Activated CD4-positive, alpha-beta memory T cell treated with anti-CD3 and anti-CD28 coated beads for 36 hours (primary cell): Measurements from ENCODE around the gene COLQ. TPM values are rescaled to one million over a fixed set of nuclear protein-coding genes. Genes with fewer than 3 reads are reported as not detected.
"Not testable (repeated sequence)": the region's sequence is repeated elsewhere in the genome, so short reads cannot be mapped to it uniquely, and the experiment has no call there.

Source experiments
- CTCF ChIA-PET: fragments of 350-600 bp; sonication (Branson Sonifier 250); formaldehyde crosslinking; loops from one replicate; lab custom pipeline; 2021; ENCODE audit warnings: antibody characterized with exemption, inconsistent platforms; lab: Charles Lee
- POLR2A ChIA-PET: fragments of 350-600 bp; sonication (Branson Sonifier 250); formaldehyde crosslinking; loops from one replicate; lab custom pipeline; 2021; ENCODE audit warnings: antibody characterized with exemption; lab: Charles Lee
- DNase-seq: peaks from one replicate; pipeline ENCODE4 v3.0.0-alpha.2; 2020
- H3K27ac Mint-ChIP-seq: one replicate; pipeline ENCODE4 v1.8.0; 2021; ENCODE audit warnings: mixed read lengths
- H3K27me3 Mint-ChIP-seq: one replicate; pipeline ENCODE4 v1.8.0; 2021; ENCODE audit warnings: mixed read lengths
- H3K36me3 Mint-ChIP-seq: one replicate; pipeline ENCODE4 v1.8.0; 2021; ENCODE audit warnings: mixed read lengths
- H3K4me1 Mint-ChIP-seq: one replicate; pipeline ENCODE4 v1.8.0; 2021; ENCODE audit warnings: low read depth, mixed read lengths
- H3K4me3 Mint-ChIP-seq: one replicate; pipeline ENCODE4 v1.8.0; 2021; ENCODE audit warnings: mild to moderate bottlenecking, mixed read lengths
- H3K9me3 Mint-ChIP-seq: one replicate; pipeline ENCODE4 v1.8.0; 2021; ENCODE audit warnings: mixed read lengths
- intact Hi-C: fragments of 100-400 bp; cut with micrococcal nuclease; formaldehyde crosslinking; loops from one replicate; pipeline ENCODE4 v1.15.1; 2023
- total RNA-seq, 2 experiments: library from RNA; stranded (reverse); gene quantifications; one replicate each; pipeline ENCODE4 v1.2.3, GENCODE V29; 2021

COLQ gene
- total RNA-seq, 2 experiments from 2014 or later: 1.4 to 1.5 TPM

- Mint-ChIP-seq H3K36me3 (no peaks in the 10 kb centered on the region), H3K27ac (no peak overlapping the region), H3K27me3 (no peaks in the 10 kb centered on the region), H3K4me1 (no peaks in the 10 kb centered on the region), H3K9me3 (no peaks in the 10 kb centered on the region), H3K4me3 (no peak overlapping the region)
- DNase-seq: no peak
- POLR2A ChIA-PET: no interaction called here
- CTCF ChIA-PET: no interaction called here
- intact Hi-C loops: no loop called here
Measured at GRCh38 chr3:15486020-15486419, 35.5 kb downstream of the COLQ start.

DNA sequence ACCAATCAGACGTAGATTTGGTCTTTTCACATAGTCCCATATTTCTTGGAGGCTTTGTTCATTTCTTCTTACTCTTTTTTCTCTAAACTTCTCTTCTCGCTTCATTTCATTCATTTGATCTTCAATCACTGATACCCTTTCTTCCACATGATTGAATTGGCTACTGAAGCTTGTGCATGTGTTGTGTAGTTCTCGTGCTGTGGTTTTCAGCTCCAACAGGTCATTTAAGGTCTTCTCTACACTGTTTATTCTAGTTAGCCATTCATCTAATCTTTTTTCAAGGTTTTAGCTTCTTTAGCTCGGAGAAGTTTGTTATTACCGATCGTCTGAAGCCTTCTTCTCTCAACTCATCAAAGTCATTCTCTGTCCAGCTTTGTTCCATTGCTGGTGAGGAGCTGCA, 37.0 kb downstream of the COLQ start:
- H3K27me3 Mint-ChIP-seq, POLR2A ChIA-PET, DNase-seq, H3K36me3 Mint-ChIP-seq, intact Hi-C loops, H3K4me1 Mint-ChIP-seq, H3K27ac Mint-ChIP-seq, CTCF ChIA-PET, H3K4me3 Mint-ChIP-seq, H3K9me3 Mint-ChIP-seq: not testable (repeated sequence)

DNA sequence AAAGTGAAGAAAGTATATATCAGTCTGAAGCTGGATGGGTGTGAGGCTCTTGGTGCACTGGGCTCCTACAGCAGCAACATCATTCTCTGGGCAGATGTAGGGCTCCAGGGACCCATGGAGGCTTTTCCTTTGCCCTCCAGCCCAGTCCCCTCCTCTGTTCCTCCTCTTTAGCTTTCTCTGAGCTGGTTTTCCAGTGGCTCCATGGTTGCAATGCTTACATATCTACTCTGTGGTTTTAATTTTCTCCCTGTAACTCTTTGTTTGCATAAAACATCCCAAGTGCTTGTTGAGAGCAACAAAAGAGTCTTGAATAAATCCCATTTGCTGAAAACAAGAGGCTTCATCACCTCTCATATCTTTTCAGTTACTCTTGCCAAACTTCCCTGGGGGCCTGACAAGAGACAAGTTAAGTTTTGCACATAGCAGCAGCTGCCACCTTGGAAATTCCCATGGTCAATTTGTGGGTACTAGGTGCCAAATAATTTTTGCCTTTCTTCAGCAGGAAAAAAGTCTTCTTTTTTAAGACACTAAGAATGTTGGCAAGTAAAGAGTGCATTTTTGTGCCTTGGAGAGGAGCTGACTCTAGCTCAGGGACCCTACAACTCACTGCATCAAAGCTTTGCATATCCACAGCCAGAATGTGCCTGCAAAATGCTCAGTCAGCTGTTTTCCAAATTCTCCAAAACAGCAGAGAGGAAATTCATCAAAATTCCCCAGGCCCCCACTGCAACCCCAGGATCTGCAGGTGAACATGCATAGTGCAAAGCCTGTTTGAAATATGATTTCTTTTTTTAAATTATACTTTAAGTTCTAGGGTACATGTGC, 41.9 kb downstream of the COLQ start:
- H3K27ac Mint-ChIP-seq: no peak overlapping the region
- ChIA-PET CTCF (no interaction called here), POLR2A (no interaction called here)
- intact Hi-C loops: no loop called here
- H3K4me1 Mint-ChIP-seq: no peaks in the 10 kb centered on the region
- H3K4me3 Mint-ChIP-seq: no peak overlapping the region
- DNase-seq: no peak
- no peaks in the 10 kb centered on the region for H3K9me3 Mint-ChIP-seq
- no peaks in the 10 kb centered on the region for H3K27me3 Mint-ChIP-seq
- no peaks in the 10 kb centered on the region for H3K36me3 Mint-ChIP-seq

DNA sequence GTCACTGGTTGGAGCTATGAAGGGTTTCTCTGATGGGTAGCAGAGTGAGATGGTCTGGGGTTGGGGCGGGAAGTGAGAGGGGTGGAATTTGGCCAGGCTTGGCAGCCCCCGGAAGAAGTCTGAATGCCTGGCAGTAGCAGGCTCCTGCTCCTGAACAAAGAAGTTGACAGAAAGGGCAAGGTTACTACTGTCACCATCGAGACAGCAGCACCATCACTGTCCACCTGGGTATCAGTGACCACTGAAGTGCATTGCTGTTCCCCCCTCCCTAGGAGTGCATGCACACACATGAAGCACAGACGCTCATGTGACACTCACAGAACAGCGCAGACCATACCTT, 42.9 kb downstream of the COLQ start:
- intact Hi-C loops: no loop called here
- POLR2A ChIA-PET: no interaction called here
- DNase-seq: no peak

GRCh38 chr3:15477951-15478639, 43.4 kb downstream of the COLQ start:
- Mint-ChIP-seq H3K36me3 (no peaks in the 10 kb centered on the region), H3K4me3 (no peak overlapping the region), H3K27ac (no peak overlapping the region), H3K9me3 (no peaks in the 10 kb centered on the region), H3K27me3 (no peaks in the 10 kb centered on the region), H3K4me1 (no peaks in the 10 kb centered on the region)
- ChIA-PET CTCF (interaction anchor here (0.7 kb wide), 2 partner anchors 78 to 359 kb away, joined by 3 read pairs; no protein-coding TSS in a partner anchor), POLR2A (no interaction called here)
- no peak for DNase-seq
- intact Hi-C loops: no loop called here

More for the DNA sequence above, 42.9 kb downstream of the COLQ start:
- H3K27me3 Mint-ChIP-seq: no peaks in the 10 kb centered on the region
- CTCF ChIA-PET: interaction anchor here (0.7 kb wide), 2 partner anchors 78 to 360 kb away, joined by 3 read pairs; no protein-coding TSS in a partner anchor
- no peak overlapping the region for H3K27ac Mint-ChIP-seq
- H3K9me3 Mint-ChIP-seq: no peaks in the 10 kb centered on the region
- no peaks in the 10 kb centered on the region for H3K4me1 Mint-ChIP-seq
- H3K36me3 Mint-ChIP-seq: no peaks in the 10 kb centered on the region
- no peak overlapping the region for H3K4me3 Mint-ChIP-seq

DNA sequence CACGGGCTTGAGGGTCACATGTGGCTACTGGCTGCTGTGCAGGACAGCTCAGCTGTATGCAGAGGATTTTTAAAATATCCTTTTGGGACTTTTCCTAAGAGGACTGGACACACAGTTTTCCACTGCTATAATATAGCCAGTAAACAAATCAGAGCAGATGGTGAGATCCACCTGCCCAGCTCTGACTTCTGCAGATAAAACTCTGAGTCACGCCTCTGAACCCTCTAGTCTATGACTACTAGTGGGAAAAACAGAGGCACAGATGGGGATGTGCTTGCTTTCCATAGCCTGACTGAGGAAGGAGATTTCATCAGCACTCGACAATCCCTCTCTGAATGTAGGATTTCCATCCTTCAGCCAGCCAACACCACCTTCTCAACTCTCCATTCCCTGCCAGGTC, 45.1 kb downstream of the COLQ start:
- no peaks in the 10 kb centered on the region for H3K9me3 Mint-ChIP-seq
- no peak overlapping the region for H3K27ac Mint-ChIP-seq
- intact Hi-C loops: no loop called here
- H3K4me1 Mint-ChIP-seq: no peaks in the 10 kb centered on the region
- CTCF ChIA-PET: interaction anchor here (0.6 kb wide), 1 partner anchor 56 kb away, joined by 3 read pairs; no protein-coding TSS in a partner anchor
- H3K27me3 Mint-ChIP-seq: no peaks in the 10 kb centered on the region
- no peaks in the 10 kb centered on the region for H3K36me3 Mint-ChIP-seq
- no peak for DNase-seq
- POLR2A ChIA-PET: no interaction called here
- H3K4me3 Mint-ChIP-seq: no peak overlapping the region

DNA sequence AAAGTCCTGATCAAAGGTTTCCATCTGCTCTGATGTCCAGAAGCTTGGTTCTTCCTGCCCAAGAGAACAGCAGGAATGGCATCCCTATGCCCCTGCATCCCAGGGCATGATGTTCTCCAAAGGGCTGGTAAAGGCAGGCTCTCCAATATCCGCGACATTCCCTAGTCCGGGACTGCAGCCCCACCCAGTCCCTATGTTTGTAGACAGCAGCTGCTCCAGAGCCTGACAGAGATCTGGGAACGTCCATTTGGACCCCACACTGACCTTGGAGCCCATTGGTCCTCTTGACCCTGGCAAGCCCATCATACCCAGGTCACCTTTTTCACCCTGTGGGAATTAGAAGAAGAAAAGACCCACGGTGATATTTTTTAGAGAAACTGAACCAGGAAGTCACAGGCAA, 46.3 kb downstream of the COLQ start:
- no peak overlapping the region for H3K27ac Mint-ChIP-seq
- ChIA-PET POLR2A (no interaction called here), CTCF (no interaction called here)
- H3K4me1 Mint-ChIP-seq: no peaks in the 10 kb centered on the region
- H3K4me3 Mint-ChIP-seq: no peak overlapping the region
- intact Hi-C loops: no loop called here
- DNase-seq: no peak
- no peaks in the 10 kb centered on the region for H3K36me3 Mint-ChIP-seq
- H3K9me3 Mint-ChIP-seq: no peaks in the 10 kb centered on the region
- H3K27me3 Mint-ChIP-seq: no peaks in the 10 kb centered on the region

DNA sequence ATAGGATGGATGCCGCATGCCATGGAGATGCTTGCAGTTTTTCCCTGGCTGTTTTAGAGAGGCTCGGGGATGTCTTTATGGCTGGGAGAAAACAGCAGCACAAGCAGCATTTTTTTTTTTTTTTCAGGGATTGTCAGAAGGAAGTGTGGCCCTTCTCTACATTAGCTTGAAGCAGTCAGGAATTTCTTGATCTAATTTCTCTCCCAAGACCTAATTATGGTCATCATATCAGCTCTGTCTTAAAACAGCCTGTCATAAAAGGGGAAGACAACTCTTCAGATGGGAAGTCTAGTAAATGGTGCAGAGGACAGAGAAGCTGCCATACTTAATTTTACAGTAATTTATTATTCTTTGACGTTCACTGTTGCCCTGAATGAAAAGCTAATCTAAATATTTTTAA, 49.6 kb downstream of the COLQ start:
- Mint-ChIP-seq H3K27ac (no peak overlapping the region), H3K27me3 (no peaks in the 10 kb centered on the region), H3K4me1 (no peaks in the 10 kb centered on the region), H3K9me3 (no peaks in the 10 kb centered on the region), H3K4me3 (no peak overlapping the region), H3K36me3 (no peaks in the 10 kb centered on the region)
- no peak for DNase-seq
- ChIA-PET POLR2A (no interaction called here), CTCF (no interaction called here)
- intact Hi-C loops: no loop called here

GRCh38 chr3:15470849-15471248, 50.7 kb downstream of the COLQ start:
- intact Hi-C loops: no loop called here
- no peak for DNase-seq
- ChIA-PET CTCF (no interaction called here), POLR2A (no interaction called here)
- Mint-ChIP-seq H3K27ac (no peak overlapping the region), H3K4me3 (no peak overlapping the region), H3K4me1 (no peaks in the 10 kb centered on the region), H3K27me3 (no peaks in the 10 kb centered on the region), H3K36me3 (no peaks in the 10 kb centered on the region), H3K9me3 (no peaks in the 10 kb centered on the region)

DNA sequence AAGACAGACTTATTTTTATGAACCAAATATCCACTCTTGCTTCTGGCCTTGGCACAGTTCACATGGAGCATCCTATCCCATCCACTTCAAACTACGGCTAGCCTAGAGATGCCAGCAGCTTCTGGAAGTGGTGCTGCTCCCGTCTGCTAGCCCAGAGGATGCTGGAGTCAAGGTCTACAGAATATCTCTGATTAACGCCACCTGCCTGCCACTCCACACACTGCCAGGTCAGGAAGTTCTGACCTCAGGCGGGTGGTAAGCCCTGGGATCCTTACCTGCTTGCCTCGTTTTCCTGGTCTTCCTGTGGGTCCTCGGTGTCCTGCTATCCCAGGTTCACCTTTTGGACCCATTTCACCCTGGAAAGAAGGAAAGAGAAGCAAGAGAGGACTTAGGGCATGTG, 51.2 kb downstream of the COLQ start:
- Mint-ChIP-seq H3K36me3 (no peaks in the 10 kb centered on the region), H3K4me1 (no peaks in the 10 kb centered on the region), H3K27me3 (no peaks in the 10 kb centered on the region), H3K27ac (no peak overlapping the region), H3K9me3 (no peaks in the 10 kb centered on the region), H3K4me3 (no peak overlapping the region)
- no peak for DNase-seq
- ChIA-PET CTCF (no interaction called here), POLR2A (no interaction called here)
- intact Hi-C loops: no loop called here

GRCh38 chr3:15467227-15468181, 54.0 kb downstream of the COLQ start:
- no peaks in the 10 kb centered on the region for H3K9me3 Mint-ChIP-seq
- H3K4me3 Mint-ChIP-seq: no peak overlapping the region
- intact Hi-C loops: no loop called here
- ChIA-PET POLR2A (interaction anchor here (1.3 kb wide), 1 partner anchor 14 kb away, joined by 3 read pairs; no protein-coding TSS in a partner anchor), CTCF (interaction anchor here (1.0 kb wide), 1 partner anchor 68 kb away, joined by 3 read pairs; no protein-coding TSS in a partner anchor)
- no peaks in the 10 kb centered on the region for H3K27me3 Mint-ChIP-seq
- H3K36me3 Mint-ChIP-seq: no peaks in the 10 kb centered on the region
- no peak overlapping the region for H3K27ac Mint-ChIP-seq
- DNase-seq: no peak
- H3K4me1 Mint-ChIP-seq: peaks cover 5% of the 10 kb centered on the region
